Activated CD8-positive, alpha-beta memory T cell treated with anti-CD3 and anti-CD28 coated beads, Interleukin-2, amount 10 ng/mL, durations not matched to agents 7 days and 5 days (primary cell): Measurements from ENCODE around the gene NBL1. TPM values are rescaled to one million over a fixed set of nuclear protein-coding genes. Genes with fewer than 3 reads are reported as not detected.

Experiments
- ATAC-seq: fragments of 150-1000 bp; cut with Tn5 transposase; one replicate; pipeline ENCODE4 v1.10.0; 2021; ENCODE audit warnings: moderate library complexity
- CTCF ChIA-PET: fragments of 350-600 bp; sonication (Branson Sonifier 250); formaldehyde crosslinking; loops from one replicate; lab custom pipeline; 2021; ENCODE audit warnings: antibody characterized with exemption; lab: Charles Lee
- DNase-seq: peaks from one replicate; pipeline ENCODE4 v3.0.0-alpha.2; 2020
- H3K27ac Mint-ChIP-seq: one replicate; pipeline ENCODE4 v1.8.0; 2021; ENCODE audit warnings: mild to moderate bottlenecking, mixed read lengths
- H3K27me3 Mint-ChIP-seq: one replicate; pipeline ENCODE4 v1.8.0; 2021; ENCODE audit warnings: mixed read lengths
- H3K36me3 Mint-ChIP-seq: one replicate; pipeline ENCODE4 v1.8.0; 2021; ENCODE audit warnings: mild to moderate bottlenecking, mixed read lengths
- H3K4me1 Mint-ChIP-seq: one replicate; pipeline ENCODE4 v1.8.0; 2021; ENCODE audit warnings: mixed read lengths
- H3K4me3 Mint-ChIP-seq: one replicate; pipeline ENCODE4 v1.8.0; 2021; ENCODE audit warnings: mild to moderate bottlenecking, moderate library complexity, mixed read lengths
- H3K9me3 Mint-ChIP-seq: one replicate; pipeline ENCODE4 v1.8.0; 2022; ENCODE audit warnings: low read depth, mixed read lengths
- total RNA-seq, 2 experiments: library from RNA; stranded (reverse); gene quantifications; one replicate each; pipeline ENCODE4 v1.2.3, GENCODE V29; 2021

Gene NBL1
- total RNA-seq, 2 experiments from 2014 or later, result 39.4 to 49.8 TPM

DNA sequence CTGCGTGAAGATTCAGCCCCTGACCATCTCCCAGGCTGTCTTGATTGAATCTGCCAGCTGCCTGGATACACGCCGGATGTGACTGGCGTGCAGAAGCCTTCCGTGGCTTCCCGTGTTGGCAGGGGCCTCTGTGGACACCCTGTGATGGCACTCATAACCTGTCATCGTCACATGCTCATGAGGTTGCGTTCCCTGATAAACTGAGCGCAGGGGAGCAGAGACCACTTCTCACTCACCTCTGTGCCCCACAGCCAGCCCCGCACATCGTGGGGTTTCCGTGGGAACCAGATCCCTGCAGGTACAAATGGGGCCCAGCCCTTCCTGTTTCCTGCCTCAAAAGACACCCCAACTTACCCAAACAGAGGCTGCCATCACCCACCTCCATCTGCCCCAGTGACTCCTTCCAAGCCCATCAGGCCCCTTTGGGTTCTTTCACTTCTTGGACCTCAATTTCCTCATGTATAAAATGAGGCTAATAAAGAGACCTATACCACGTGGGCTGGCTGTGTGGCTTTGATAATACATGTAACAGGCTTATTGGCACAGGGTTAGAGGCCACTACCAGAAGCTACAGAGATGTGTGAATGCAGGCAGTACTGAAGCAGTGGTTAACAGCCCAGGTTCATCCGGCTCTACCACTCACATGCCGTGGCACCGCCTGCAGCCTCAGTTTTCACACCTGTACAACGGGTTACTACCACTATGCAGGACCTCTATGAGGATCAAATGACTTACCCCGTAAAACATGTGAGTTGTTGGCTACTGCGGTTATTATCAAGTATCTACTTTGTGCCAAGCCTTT lies 44.1 kb downstream of the NBL1 start:
- peak; percentile 42 for ATAC-seq
- H3K27me3 Mint-ChIP-seq, result no peaks in the 10 kb centered on the region
- H3K9me3 Mint-ChIP-seq, result peaks cover 6% of the 10 kb centered on the region
- H3K27ac Mint-ChIP-seq, result peak overlapping the region; percentile 14
- H3K36me3 Mint-ChIP-seq, result peaks cover 45% of the 10 kb centered on the region
- peaks cover 17% of the 10 kb centered on the region for H3K4me1 Mint-ChIP-seq
- DNase-seq, result peak; percentile 46
- CTCF ChIA-PET, result interaction anchor here (0.9 to 1.9 kb wide), 3 partner anchors 26 to 813 kb away, joined by 3 to 8 read pairs (median 3); no protein-coding TSS in a partner anchor
- no peak overlapping the region for H3K4me3 Mint-ChIP-seq

GRCh38 chr1:19689085-19689757 lies 45.1 kb downstream of the NBL1 start:
- peaks cover 6% of the 10 kb centered on the region for H3K9me3 Mint-ChIP-seq
- H3K36me3 Mint-ChIP-seq, result peaks cover 45% of the 10 kb centered on the region
- H3K4me1 Mint-ChIP-seq, result peaks cover 17% of the 10 kb centered on the region
- CTCF ChIA-PET, result interaction anchor here (1.5 kb wide), 1 partner anchor 15 kb away, joined by 3 read pairs; no protein-coding TSS in a partner anchor
- DNase-seq (no peak), ATAC-seq (no peak)
- H3K4me3 Mint-ChIP-seq, result no peak overlapping the region
- no peaks in the 10 kb centered on the region for H3K27me3 Mint-ChIP-seq
- no peak overlapping the region for H3K27ac Mint-ChIP-seq

- H3K27ac Mint-ChIP-seq, result no peak overlapping the region
- peaks cover 17% of the 10 kb centered on the region for H3K4me1 Mint-ChIP-seq
- H3K36me3 Mint-ChIP-seq, result peaks cover 45% of the 10 kb centered on the region
- DNase-seq (no peak), ATAC-seq (no peak)
- no peaks in the 10 kb centered on the region for H3K27me3 Mint-ChIP-seq
- no peak overlapping the region for H3K4me3 Mint-ChIP-seq
- H3K9me3 Mint-ChIP-seq, result peaks cover 6% of the 10 kb centered on the region
- CTCF ChIA-PET, result interaction anchor here (1.2 to 1.5 kb wide), 2 partner anchors 14 to 16 kb away, joined by 3 to 4 read pairs; no protein-coding TSS in a partner anchor
Measured at GRCh38 chr1:19689856-19690255, 45.7 kb downstream of the NBL1 start.

- no peak overlapping the region for H3K27ac Mint-ChIP-seq
- H3K4me1 Mint-ChIP-seq, result peaks cover 17% of the 10 kb centered on the region
- H3K36me3 Mint-ChIP-seq, result peaks cover 45% of the 10 kb centered on the region
- ATAC-seq (no peak), DNase-seq (no peak)
- no peak overlapping the region for H3K4me3 Mint-ChIP-seq
- peaks cover 6% of the 10 kb centered on the region for H3K9me3 Mint-ChIP-seq
- CTCF ChIA-PET, result interaction anchor here (0.9 to 1.5 kb wide), 3 partner anchors 9 to 16 kb away, joined by 3 to 4 read pairs (median 4); no protein-coding TSS in a partner anchor
- no peaks in the 10 kb centered on the region for H3K27me3 Mint-ChIP-seq
Measured at GRCh38 chr1:19690342-19690741, 46.2 kb downstream of the NBL1 start.

DNA sequence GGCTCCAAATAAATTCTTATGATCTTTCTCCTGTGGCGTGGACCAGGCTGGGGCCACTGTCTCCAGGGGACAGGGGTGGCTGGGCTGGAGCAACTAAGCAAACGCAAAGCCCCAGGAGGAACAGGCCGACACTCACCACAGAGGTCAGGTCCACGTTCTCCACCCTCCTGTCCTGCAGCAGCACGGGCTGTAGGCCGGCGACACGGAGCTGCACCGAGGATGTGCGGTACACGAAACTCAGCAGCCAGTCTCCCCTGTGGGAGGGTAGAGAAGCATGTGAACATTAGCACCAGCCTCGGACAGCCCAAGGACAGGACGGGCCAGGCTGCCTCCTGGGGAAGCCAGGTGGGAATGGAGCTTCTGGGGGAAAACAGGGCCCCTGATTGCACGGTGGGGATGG lies 50.2 kb downstream of the NBL1 start:
- H3K9me3 Mint-ChIP-seq, result peaks cover 4% of the 10 kb centered on the region
- peaks cover 6% of the 10 kb centered on the region for H3K4me1 Mint-ChIP-seq
- H3K27ac Mint-ChIP-seq, result no peak overlapping the region
- H3K4me3 Mint-ChIP-seq, result no peak overlapping the region
- ATAC-seq (no peak), DNase-seq (no peak)
- no peaks in the 10 kb centered on the region for H3K27me3 Mint-ChIP-seq
- CTCF ChIA-PET, result interaction anchor here (3.9 kb wide), 1 partner anchor 10 kb away, joined by 15 read pairs; no protein-coding TSS in a partner anchor
- peaks cover 33% of the 10 kb centered on the region for H3K36me3 Mint-ChIP-seq

DNA sequence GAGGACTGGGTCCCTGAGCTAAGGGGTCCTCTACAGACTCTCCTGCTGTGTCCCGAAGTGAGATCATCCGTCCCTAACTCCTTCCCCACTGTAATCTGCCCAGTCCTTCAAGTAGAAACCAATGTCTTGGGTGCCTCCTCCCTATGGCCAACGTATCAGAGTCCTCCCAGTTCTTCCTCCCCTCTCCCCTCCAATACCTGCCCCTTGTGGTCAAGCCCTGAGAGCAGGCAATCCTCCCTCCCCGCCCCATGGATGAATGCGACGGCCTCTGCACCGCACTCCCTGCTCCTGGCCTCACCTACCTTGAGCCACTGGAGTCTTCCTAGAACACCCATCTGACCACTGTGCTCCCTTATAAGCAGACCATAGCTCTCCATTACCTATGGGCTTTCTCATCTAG lies 51.7 kb downstream of the NBL1 start:
- no peaks in the 10 kb centered on the region for H3K27me3 Mint-ChIP-seq
- CTCF ChIA-PET, result interaction anchor here (3.9 kb wide), 1 partner anchor 9 kb away, joined by 15 read pairs; no protein-coding TSS in a partner anchor
- DNase-seq (no peak), ATAC-seq (no peak)
- peaks cover 15% of the 10 kb centered on the region for H3K4me1 Mint-ChIP-seq
- H3K4me3 Mint-ChIP-seq, result no peak overlapping the region
- H3K9me3 Mint-ChIP-seq, result no peaks in the 10 kb centered on the region
- H3K27ac Mint-ChIP-seq, result no peak overlapping the region
- H3K36me3 Mint-ChIP-seq, result peaks cover 20% of the 10 kb centered on the region

DNA sequence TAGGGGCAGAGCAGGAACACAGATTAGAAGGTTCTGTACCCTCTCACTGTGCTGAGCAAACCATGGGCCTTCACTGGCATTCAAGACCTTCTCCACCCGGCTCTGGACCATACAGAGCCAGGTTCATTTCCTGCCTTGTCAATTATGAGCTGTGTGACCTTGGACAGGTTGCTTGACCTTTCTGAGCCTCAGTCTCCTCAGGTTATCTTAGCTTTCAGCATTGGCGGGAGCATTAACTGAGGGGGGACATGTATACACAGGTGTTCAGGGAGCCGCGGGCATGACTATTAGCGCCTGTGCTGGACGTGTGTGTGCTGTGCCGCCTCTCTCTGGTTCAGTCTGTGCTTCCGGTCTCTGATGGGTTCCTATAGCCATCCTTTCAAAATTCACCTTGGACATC lies 52.7 kb downstream of the NBL1 start:
- H3K4me1 Mint-ChIP-seq, result peaks cover 15% of the 10 kb centered on the region
- CTCF ChIA-PET, result interaction anchor here (1.0 to 3.9 kb wide), 2 partner anchors 8 to 19 kb away, joined by 4 to 15 read pairs; no protein-coding TSS in a partner anchor
- no peaks in the 10 kb centered on the region for H3K27me3 Mint-ChIP-seq
- H3K9me3 Mint-ChIP-seq, result no peaks in the 10 kb centered on the region
- DNase-seq (no peak), ATAC-seq (no peak)
- peaks cover 9% of the 10 kb centered on the region for H3K36me3 Mint-ChIP-seq
- no peak overlapping the region for H3K4me3 Mint-ChIP-seq
- H3K27ac Mint-ChIP-seq, result no peak overlapping the region

DNA sequence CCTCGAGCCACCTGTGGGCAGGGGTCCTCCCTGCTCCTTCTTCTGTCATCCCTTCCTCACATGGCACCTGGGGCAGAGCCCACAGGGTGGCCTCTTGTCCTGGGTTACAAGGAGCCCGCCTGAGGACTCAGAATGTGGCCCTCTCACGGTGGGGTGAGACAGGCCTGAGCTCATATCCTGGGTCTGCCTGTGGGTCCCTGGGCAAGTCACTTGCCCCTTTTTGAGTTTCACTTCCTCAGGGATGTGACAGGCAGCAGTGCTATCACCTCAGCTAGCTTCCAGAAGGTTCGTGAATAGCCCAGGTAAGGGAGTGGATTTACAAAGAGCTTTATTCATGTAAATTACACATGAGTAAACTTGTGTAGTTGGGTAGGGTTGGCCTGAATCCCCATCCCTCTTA lies 54.1 kb downstream of the NBL1 start:
- CTCF ChIA-PET, result interaction anchor here (1.8 kb wide), 1 partner anchor 36 kb away, joined by 5 read pairs; no protein-coding TSS in a partner anchor
- no peak for DNase-seq
- H3K4me1 Mint-ChIP-seq, result peaks cover 15% of the 10 kb centered on the region
- no peaks in the 10 kb centered on the region for H3K9me3 Mint-ChIP-seq
- H3K4me3 Mint-ChIP-seq, result no peak overlapping the region
- peaks cover 6% of the 10 kb centered on the region for H3K36me3 Mint-ChIP-seq
- ATAC-seq, result no peak
- H3K27me3 Mint-ChIP-seq, result no peaks in the 10 kb centered on the region
- no peak overlapping the region for H3K27ac Mint-ChIP-seq

GRCh38 chr1:19700079-19700777 lies 56.1 kb downstream of the NBL1 start:
- H3K36me3 Mint-ChIP-seq, result peaks cover 6% of the 10 kb centered on the region
- H3K4me1 Mint-ChIP-seq, result peaks cover 22% of the 10 kb centered on the region
- no peak overlapping the region for H3K4me3 Mint-ChIP-seq
- DNase-seq, result no peak
- H3K27ac Mint-ChIP-seq, result no peak overlapping the region
- no peak for ATAC-seq
- H3K27me3 Mint-ChIP-seq, result no peaks in the 10 kb centered on the region
- no peaks in the 10 kb centered on the region for H3K9me3 Mint-ChIP-seq
- CTCF ChIA-PET, result no interaction called here

GRCh38 chr1:19703280-19703679 lies 59.2 kb downstream of the NBL1 start:
- H3K4me1 Mint-ChIP-seq, result peaks cover 17% of the 10 kb centered on the region
- peaks cover 2% of the 10 kb centered on the region for H3K36me3 Mint-ChIP-seq
- CTCF ChIA-PET, result interaction anchor here (0.6 to 7.2 kb wide), 10 partner anchors 8 to 174 kb away, joined by 3 to 102 read pairs (median 4); no protein-coding TSS in a partner anchor
- no peaks in the 10 kb centered on the region for H3K27me3 Mint-ChIP-seq
- DNase-seq, result no peak
- H3K4me3 Mint-ChIP-seq, result no peak overlapping the region
- no peaks in the 10 kb centered on the region for H3K9me3 Mint-ChIP-seq
- no peak overlapping the region for H3K27ac Mint-ChIP-seq
- ATAC-seq, result no peak

- H3K27me3 Mint-ChIP-seq, result no peaks in the 10 kb centered on the region
- peak; percentile 61 for DNase-seq
- no peaks in the 10 kb centered on the region for H3K9me3 Mint-ChIP-seq
- peaks cover 19% of the 10 kb centered on the region for H3K4me1 Mint-ChIP-seq
- peak; percentile 53 for ATAC-seq
- H3K36me3 Mint-ChIP-seq, result peaks cover 2% of the 10 kb centered on the region
- CTCF ChIA-PET, result interaction anchor here (1.0 to 7.2 kb wide), 15 partner anchors 9 to 247 kb away, joined by 3 to 102 read pairs (median 4); no protein-coding TSS in a partner anchor
- H3K4me3 Mint-ChIP-seq, result no peak overlapping the region
- H3K27ac Mint-ChIP-seq, result no peak overlapping the region
Measured at GRCh38 chr1:19704247-19705113, 60.4 kb downstream of the NBL1 start.

DNA sequence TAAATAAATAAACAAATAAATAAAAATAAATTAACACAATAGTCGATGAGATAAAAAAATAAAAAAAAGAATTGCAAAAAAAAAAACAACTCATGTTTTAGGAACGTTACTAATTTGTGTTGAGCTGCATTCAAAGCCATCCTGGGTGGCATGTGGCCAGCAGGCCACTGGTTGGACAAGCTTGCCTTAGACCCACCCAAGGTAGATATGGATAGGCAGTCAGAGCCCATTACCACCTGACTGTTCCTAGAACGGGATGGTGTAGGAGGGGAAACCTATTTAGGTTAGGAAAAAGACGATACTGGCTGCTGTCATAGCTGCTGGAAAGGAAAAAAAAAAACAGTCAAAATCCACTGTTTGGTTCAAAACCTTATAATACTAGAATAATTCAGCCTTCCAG lies 61.4 kb downstream of the NBL1 start:
- DNase-seq (no peak), ATAC-seq (no peak)
- Mint-ChIP-seq H3K4me3 (no peak overlapping the region), H3K27ac (no peak overlapping the region), H3K27me3 (no peaks in the 10 kb centered on the region), H3K9me3 (no peaks in the 10 kb centered on the region), H3K4me1 (peaks cover 13% of the 10 kb centered on the region), H3K36me3 (peaks cover 4% of the 10 kb centered on the region)
- CTCF ChIA-PET, result interaction anchor here (1.1 to 7.2 kb wide), 10 partner anchors 10 to 52 kb away, joined by 3 to 102 read pairs (median 4); no protein-coding TSS in a partner anchor
